Liver (tissue), 3 donors: ENCODE results near the gene UBAP1L.

Experiments
- CTCF ChIP-seq: fragments of 150-350 bp; IDR thresholded peaks from 2 replicates; pipeline ENCODE4 v1.5.1; 2017; ENCODE audit warnings: improper control_type of control experiment, low read depth, low read length; ENCODE audit not compliant: missing input control
- GABPA ChIP-seq, 2 donors: IDR thresholded peaks in 1 of 2; conservative IDR thresholded peaks in 1 of 2; 2 replicates each; pipeline ENCODE4 v1.6.1; 2016; ENCODE audit warnings: antibody characterized with exemption in 2 of 2, mild to moderate bottlenecking in 1 of 2, moderate library complexity in 1 of 2
- MAX ChIP-seq: IDR thresholded peaks from 2 replicates; pipeline ENCODE4 v1.6.1; 2016; ENCODE audit warnings: antibody characterized with exemption
- RAD21 ChIP-seq, 2 donors: IDR thresholded peaks; 2 replicates each; pipeline ENCODE4 v1.6.1; 2016; ENCODE audit warnings: antibody characterized with exemption in 2 of 2, mild to moderate bottlenecking in 2 of 2
- REST ChIP-seq: IDR thresholded peaks from 2 replicates; pipeline ENCODE4 v1.6.1; 2016; ENCODE audit warnings: antibody characterized with exemption, mild to moderate bottlenecking
- SP1 ChIP-seq: IDR thresholded peaks from 2 replicates; pipeline ENCODE4 v1.6.1; 2018; ENCODE audit warnings: antibody characterized with exemption, mild to moderate bottlenecking
- TAF1 ChIP-seq: conservative IDR thresholded peaks from 2 replicates; pipeline ENCODE4 v1.6.1; 2016; ENCODE audit warnings: antibody characterized with exemption, mild to moderate bottlenecking
- YY1 ChIP-seq: IDR thresholded peaks from 2 replicates; pipeline ENCODE4 v1.6.1; 2016; ENCODE audit warnings: antibody characterized with exemption, mild to moderate bottlenecking
- ZBTB33 ChIP-seq: IDR thresholded peaks from 2 replicates; pipeline ENCODE4 v1.6.1; 2016; ENCODE audit warnings: antibody characterized with exemption
- donor health status: healthy.
- donor health status: healthy.

- TF ChIP-seq CTCF (no peak), GABPA (IDR thresholded peaks at IDR 0.05 in 1 of 2, conservative IDR thresholded peaks at IDR 0.05 in 1 of 2) (no peak), SP1 (no peak), TAF1 (no peak), MAX (no peak), YY1 (no peak), REST (no peak), ZBTB33 (no peak), RAD21 (IDR thresholded peaks at IDR 0.05) (no peak)
Observed at GRCh38 chr15:65096481-65097385, 18.3 kb downstream of the UBAP1L start.
